SK-N-SH (cell line): Measurements from ENCODE around the gene ROBO1. TPM values are rescaled to one million over a fixed set of nuclear protein-coding genes. Genes with fewer than 3 reads are reported as not detected.

Experiments
- CTCF ChIA-PET: fragments of 300-600, 350-600 bp; formaldehyde crosslinking; extraction: SDS; loops from one replicate; lab custom pipeline; 2021; lab: Yijun Ruan, JAX
- POLR2A ChIA-PET: fragments of 350-600 bp; sonication (Branson Sonifier 250); formaldehyde crosslinking; extraction: SDS; loops from one replicate; lab custom pipeline; 2020; ENCODE audit warnings: antibody characterized with exemption, inconsistent platforms; lab: Yijun Ruan, JAX
- DNase-seq: peaks from one replicate; pipeline ENCODE4 v3.0.0; 2012
- H2AFZ ChIP-seq: fragments of 200-600 bp; sonication (generic); 2 replicates; pipeline ENCODE4 v1.8.1; 2016; ENCODE audit warnings: antibody characterized with exemption, mild to moderate bottlenecking, low read depth
- H3F3A ChIP-seq: fragments of 200-600 bp; sonication (generic); replicated peaks from 2 replicates; pipeline ENCODE3; 2016; ENCODE audit warnings: antibody characterized with exemption, mild to moderate bottlenecking; ENCODE audit not compliant: insufficient read depth
- H3K27ac ChIP-seq, 2 experiments: fragments of 200-500 bp in 1 of 2; fragments of 200-600 bp in 1 of 2; sonication (Bioruptor generic) in 1 of 2; sonication (generic), shearing (Covaris generic) in 1 of 2; 2 replicates each; pipeline versions ENCODE4 v1.5.1 to v1.6.1; 2014 to 2016; ENCODE audit warnings: low read depth in 2 of 2, inconsistent platforms in 1 of 2, low read length in 1 of 2, mild to moderate bottlenecking in 1 of 2, mixed read lengths in 1 of 2
- H3K27me3 ChIP-seq: fragments of 200-600 bp; sonication (generic), shearing (Covaris generic); 2 replicates; pipeline ENCODE4 v1.6.1; 2016; ENCODE audit warnings: mixed run types; ENCODE audit not compliant: insufficient read depth
- H3K36me3 ChIP-seq, 2 experiments: fragments of 200-500 bp in 1 of 2; fragments of 200-600 bp in 1 of 2; sonication (Bioruptor generic) in 1 of 2; sonication (generic) in 1 of 2; replicated peaks in 1 of 2; 2 replicates each; pipeline versions ENCODE3 to v1.5.1; 2014 to 2016; ENCODE audit warnings: low read length in 1 of 2, mild to moderate bottlenecking in 1 of 2; ENCODE audit not compliant: insufficient read depth in 2 of 2, control insufficient read depth in 1 of 2
- H3K4me1 ChIP-seq, 2 experiments: fragments of 200-500 bp in 1 of 2; fragments of 200-600 bp in 1 of 2; sonication (Bioruptor generic) in 1 of 2; sonication (generic), shearing (Covaris generic) in 1 of 2; 2 replicates each; pipeline versions ENCODE4 v1.5.1 to v1.6.1; 2014 to 2016; ENCODE audit warnings: low read depth in 1 of 2, low read length in 1 of 2, mixed run types in 1 of 2; ENCODE audit not compliant: insufficient read depth in 2 of 2, control insufficient read depth in 1 of 2
- H3K4me2 ChIP-seq: fragments of 200-600 bp; sonication (generic), shearing (Covaris generic); 2 replicates; pipeline ENCODE4 v1.6.1; 2017; ENCODE audit warnings: mixed run types
- H3K4me3 ChIP-seq, 2 experiments: fragments of 200-500 bp in 1 of 2; fragments of 200-600 bp in 1 of 2; sonication (Bioruptor generic) in 1 of 2; sonication (generic), shearing (Covaris generic) in 1 of 2; 2 replicates each; pipeline versions ENCODE4 v1.5.1 to v1.8.1; 2014 to 2016; ENCODE audit warnings: low read depth in 2 of 2, inconsistent platforms in 1 of 2, low read length in 1 of 2, mild to moderate bottlenecking in 1 of 2, mixed read lengths in 1 of 2, moderate library complexity in 1 of 2
- H3K79me2 ChIP-seq: fragments of 200-600 bp; sonication (generic); 2 replicates; pipeline ENCODE4 v1.8.1; 2017; ENCODE audit warnings: mild to moderate bottlenecking; ENCODE audit not compliant: insufficient read depth
- H3K9ac ChIP-seq: fragments of 200-600 bp; sonication (generic); 2 replicates; pipeline ENCODE4 v1.6.1; 2017; ENCODE audit warnings: mixed run types
- H3K9me2 ChIP-seq: fragments of 200-600 bp; sonication (generic); 2 replicates; pipeline ENCODE4 v1.6.1; 2017; ENCODE audit warnings: mixed run types
- H3K9me3 ChIP-seq: fragments of 200-600 bp; sonication (generic); 2 replicates; pipeline ENCODE4 v1.6.1; 2017; ENCODE audit warnings: mixed run types, mild to moderate bottlenecking, moderate library complexity
- H4K20me1 ChIP-seq: fragments of 200-600 bp; sonication (generic); 2 replicates; pipeline ENCODE4 v1.6.1; 2017; ENCODE audit warnings: mild to moderate bottlenecking, mixed run types; ENCODE audit not compliant: insufficient read depth
- CTCF ChIP-seq: fragments of 200-600 bp; sonication (generic); IDR thresholded peaks from 2 replicates; pipeline ENCODE4 v1.6.1; 2017; ENCODE audit warnings: antibody characterized with exemption, mild to moderate bottlenecking, moderate library complexity
- EP300 ChIP-seq, 2 experiments: IDR thresholded peaks; 2 replicates each; pipeline versions ENCODE4 v1.4.0 to v1.6.1; 2012; ENCODE audit warnings: borderline replicate concordance in 1 of 2, low read depth in 1 of 2, low read length in 1 of 2
- EZH2phosphoT487 ChIP-seq: fragments of 200-600 bp; sonication (generic); IDR thresholded peaks from 2 replicates; pipeline ENCODE4 v1.6.1; 2017; ENCODE audit warnings: low read depth, mixed run types, mild to moderate bottlenecking, antibody characterized with exemption, moderate library complexity, borderline replicate concordance
- FOXJ3 ChIP-seq: sonication (generic); formaldehyde crosslinking; IDR thresholded peaks from 2 replicates; pipeline ENCODE4 v1.5.1; 2020; ENCODE audit warnings: mild to moderate bottlenecking, missing genetic modification reagents
- FOXM1 ChIP-seq: IDR thresholded peaks from 2 replicates; pipeline ENCODE4 v1.4.0; 2012; ENCODE audit warnings: low read depth, mild to moderate bottlenecking
- GATA2 ChIP-seq: sonication (generic); formaldehyde crosslinking; IDR thresholded peaks from 2 replicates; pipeline ENCODE4 v1.5.0; 2020; ENCODE audit warnings: mild to moderate bottlenecking, missing genetic modification reagents
- MEF2A ChIP-seq: IDR thresholded peaks from 2 replicates; pipeline ENCODE4 v1.4.0; 2012; ENCODE audit warnings: low read depth, borderline replicate concordance
- MXI1 ChIP-seq: IDR thresholded peaks from 2 replicates; pipeline ENCODE4 v1.6.1; 2012; ENCODE audit warnings: mild to moderate bottlenecking, low read depth, low read length, improper control_type of control experiment
- NFIC ChIP-seq: IDR thresholded peaks from 2 replicates; pipeline ENCODE4 v1.4.0; 2012; ENCODE audit warnings: borderline replicate concordance
- PBX3 ChIP-seq: IDR thresholded peaks from 2 replicates; pipeline ENCODE4; 2012
- POLR2AphosphoS5 ChIP-seq: IDR thresholded peaks from 2 replicates; pipeline ENCODE4 v1.6.1; 2012; ENCODE audit warnings: low read depth, low read length
- RAD21 ChIP-seq: IDR thresholded peaks from 2 replicates; pipeline ENCODE4 v1.6.1; 2012; ENCODE audit warnings: mild to moderate bottlenecking, low read length
- RCOR1 ChIP-seq: fragments of 150-350 bp; IDR thresholded peaks from 2 replicates; pipeline ENCODE4 v1.6.1; 2017; ENCODE audit warnings: antibody characterized with exemption, low read length
- RFX5 ChIP-seq: IDR thresholded peaks from 2 replicates; pipeline ENCODE4 v1.6.1; 2012; ENCODE audit warnings: mild to moderate bottlenecking, improper control_type of control experiment, low read length
- SIN3A ChIP-seq: IDR thresholded peaks from 2 replicates; pipeline ENCODE4 v1.6.1; 2012; ENCODE audit warnings: low read depth, mild to moderate bottlenecking, low read length, moderate library complexity, borderline replicate concordance
- SMC3 ChIP-seq: IDR thresholded peaks from 2 replicates; pipeline ENCODE4 v1.6.1; 2012; ENCODE audit warnings: low read depth, low read length, improper control_type of control experiment
- TCF12 ChIP-seq: IDR thresholded peaks from 2 replicates; pipeline ENCODE4 v1.4.0; 2012
- YY1 ChIP-seq: IDR thresholded peaks from 2 replicates; pipeline ENCODE4 v1.4.0; 2012; ENCODE audit warnings: low read depth, mild to moderate bottlenecking
- WGBS: methylation state at CpG from one replicate; pipeline ENCODE4 v1.1.6; 2017; ENCODE audit warnings: low lambda C conversion rate; 5-methylcytosine and 5-hydroxymethylcytosine counted together
- polyA plus RNA-seq, 3 experiments: library from polyadenylated mRNA; depleted of rRNA; stranded (reverse); fragments of >200 nt; gene quantifications; 2 replicates each; pipeline ENCODE4 v1.2.3, GENCODE V29; 2012

Gene ROBO1
- polyA plus RNA-seq, 1 of the 3 experiments (the other 2 are of a cell fraction), result 22.7 TPM

GRCh38 chr3:78889348-78889747, 878.5 kb downstream of the ROBO1 start:
- no peaks in the 10 kb centered on the region for H4K20me1 ChIP-seq
- 72% methylated on average over 4 of the region's 4 CpGs for WGBS

DNA sequence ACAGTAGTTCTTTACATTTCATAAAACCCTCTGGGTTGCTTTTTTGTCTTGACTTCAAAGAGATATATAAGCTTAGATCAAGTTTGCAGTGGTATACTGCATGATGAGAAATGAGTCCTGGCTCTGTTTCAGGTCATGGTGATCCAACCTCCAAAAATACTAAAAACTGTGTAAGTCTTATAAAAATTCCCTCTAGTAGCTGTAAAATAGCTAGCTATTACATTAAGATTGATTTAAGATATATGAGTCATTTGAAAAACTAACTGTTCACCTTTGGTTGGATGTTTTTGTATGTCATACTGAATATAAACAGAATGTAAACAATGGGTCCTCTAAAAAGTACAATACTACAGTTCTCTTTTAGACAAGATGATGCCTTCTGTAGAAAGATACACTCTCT, 879.2 kb downstream of the ROBO1 start:
- Histone ChIP-seq H4K20me1 (no peaks in the 10 kb centered on the region), H3K27me3 (no peaks in the 10 kb centered on the region), H3K9me2 (no peaks in the 10 kb centered on the region), H3F3A (no peaks in the 10 kb centered on the region), H3K4me2 (no peak overlapping the region)
- POLR2A ChIA-PET, result no interaction called here
- TF ChIP-seq RFX5, result no peak
- TF ChIP-seq RAD21, result no peak
- TF ChIP-seq CTCF, result no peak
- TF ChIP-seq EP300 (IDR thresholded peaks at IDR 0.05; ENCODE audit: borderline replicate concordance in 1 of 2, low read depth in 1 of 2, low read length in 1 of 2), result no peak
- no peak for TF ChIP-seq FOXJ3 (CRISPR knock-in tag)
- TF ChIP-seq YY1, result no peak
- TF ChIP-seq EZH2phosphoT487, result no peak
- TF ChIP-seq FOXM1, result no peak
- no peak for TF ChIP-seq PBX3
- TF ChIP-seq MXI1, result no peak
- no peak for TF ChIP-seq MEF2A
- no peak for TF ChIP-seq SIN3A
- TF ChIP-seq, all 33 proteins: peak for 0
- Histone ChIP-seq H3K4me1 (peaks cover 0 to 12% of the 10 kb centered on the region in 2 experiments; a peak in 1 of 4 replicates), H3K9me3 (no peaks in the 10 kb centered on the region), H3K9ac (no peak overlapping the region), H3K27ac (no peak overlapping the region), H3K36me3 (no peaks in the 10 kb centered on the region), H2AFZ (no peak overlapping the region), H3K4me3 (no peak overlapping the region), H3K79me2 (peaks cover 17% of the 10 kb centered on the region; the same call in 1 of the 2 replicates)
- CTCF ChIA-PET, result no interaction called here
- DNase-seq, result no peak

More at GRCh38 chr3:78889348-78889747, 878.5 kb downstream of the ROBO1 start:
- peaks cover 0 to 12% of the 10 kb centered on the region in 2 experiments; a peak in 1 of 4 replicates for H3K4me1 ChIP-seq
- TF ChIP-seq TCF12 (no peak), SMC3 (no peak), POLR2AphosphoS5 (no peak), NFIC (no peak), MXI1 (no peak), GATA2 (no peak), RFX5 (no peak), RCOR1 (no peak), PBX3 (no peak)
- CTCF ChIA-PET, result no interaction called here
- H3K4me2 ChIP-seq, result no peak overlapping the region
- peaks cover 11% of the 10 kb centered on the region; the same call in 1 of the 2 replicates for H3K79me2 ChIP-seq
- H3K9ac ChIP-seq, result no peak overlapping the region
- no peaks in the 10 kb centered on the region for H3K27me3 ChIP-seq
- DNase-seq, result no peak
- H3K9me3 ChIP-seq, result no peaks in the 10 kb centered on the region
- no peak overlapping the region for H3K4me3 ChIP-seq
- H3K36me3 ChIP-seq, result no peaks in the 10 kb centered on the region
- H3K27ac ChIP-seq, result no peak overlapping the region
- POLR2A ChIA-PET, result no interaction called here
- H2AFZ ChIP-seq, result no peak overlapping the region
- no peaks in the 10 kb centered on the region for H3F3A ChIP-seq
- H3K9me2 ChIP-seq, result no peaks in the 10 kb centered on the region
